AG09309 (cell line): ENCODE data around the gene LDLRAD4.

Experiments
- DNase-seq: peaks from one replicate; pipeline ENCODE4 v3.0.0-alpha.2; 2010; ENCODE audit warnings: low read depth
- H3K4me3 ChIP-seq: 2 replicates; pipeline ENCODE4 v1.5.1; 2011; ENCODE audit warnings: mild to moderate bottlenecking, low read depth, low read length, moderate library complexity; ENCODE audit not compliant: control insufficient read depth
- TF ChIP-seq, protein P1 (sequence below): IDR thresholded peaks from 2 replicates; pipeline ENCODE4 v1.5.1; 2011; ENCODE audit warnings: mild to moderate bottlenecking, low read depth, low read length, inconsistent platforms; ENCODE audit not compliant: insufficient read depth, control insufficient read depth; ENCODE audit errors: missing control alignments

LDLRAD4 gene

GRCh38 chr18:13630716-13631268 lies 412.2 kb downstream of the LDLRAD4 start:
- H3K4me3 ChIP-seq = no peak overlapping the region
- TF ChIP-seq, protein P1, sequence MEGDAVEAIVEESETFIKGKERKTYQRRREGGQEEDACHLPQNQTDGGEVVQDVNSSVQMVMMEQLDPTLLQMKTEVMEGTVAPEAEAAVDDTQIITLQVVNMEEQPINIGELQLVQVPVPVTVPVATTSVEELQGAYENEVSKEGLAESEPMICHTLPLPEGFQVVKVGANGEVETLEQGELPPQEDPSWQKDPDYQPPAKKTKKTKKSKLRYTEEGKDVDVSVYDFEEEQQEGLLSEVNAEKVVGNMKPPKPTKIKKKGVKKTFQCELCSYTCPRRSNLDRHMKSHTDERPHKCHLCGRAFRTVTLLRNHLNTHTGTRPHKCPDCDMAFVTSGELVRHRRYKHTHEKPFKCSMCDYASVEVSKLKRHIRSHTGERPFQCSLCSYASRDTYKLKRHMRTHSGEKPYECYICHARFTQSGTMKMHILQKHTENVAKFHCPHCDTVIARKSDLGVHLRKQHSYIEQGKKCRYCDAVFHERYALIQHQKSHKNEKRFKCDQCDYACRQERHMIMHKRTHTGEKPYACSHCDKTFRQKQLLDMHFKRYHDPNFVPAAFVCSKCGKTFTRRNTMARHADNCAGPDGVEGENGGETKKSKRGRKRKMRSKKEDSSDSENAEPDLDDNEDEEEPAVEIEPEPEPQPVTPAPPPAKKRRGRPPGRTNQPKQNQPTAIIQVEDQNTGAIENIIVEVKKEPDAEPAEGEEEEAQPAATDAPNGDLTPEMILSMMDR = no peak
- no peak for DNase-seq

- DNase-seq = no peak
- TF ChIP-seq, protein P1 = no peak
- H3K4me3 ChIP-seq = no peak overlapping the region
Measured at GRCh38 chr18:13633700-13634099, 415.1 kb downstream of the LDLRAD4 start.

DNA sequence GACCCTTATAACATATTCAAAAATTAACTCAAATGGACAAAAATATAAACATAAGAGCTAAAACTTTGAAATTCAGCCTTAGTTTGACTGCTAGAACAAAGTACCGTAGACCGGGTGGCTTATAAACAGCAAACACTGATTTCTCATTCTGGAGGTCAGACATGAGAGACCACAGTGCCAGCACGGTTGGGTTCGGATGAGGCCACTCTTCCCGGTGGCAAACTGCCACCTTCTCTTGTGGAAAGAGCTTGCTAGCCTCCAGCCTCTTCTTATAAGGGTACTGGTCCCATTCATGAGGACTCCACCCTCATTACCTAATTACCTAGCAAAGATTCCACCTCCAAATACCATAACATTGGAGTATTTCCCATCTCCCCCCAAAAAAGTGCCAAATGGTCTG lies 416.5 kb downstream of the LDLRAD4 start:
- H3K4me3 ChIP-seq = no peak overlapping the region
- DNase-seq = no peak
- TF ChIP-seq, protein P1 = no peak

GRCh38 chr18:13638719-13639595 lies 420.4 kb downstream of the LDLRAD4 start:
- TF ChIP-seq, protein P1 = no peak
- no peak overlapping the region for H3K4me3 ChIP-seq
- DNase-seq = no peak

- no peak overlapping the region for H3K4me3 ChIP-seq
- no peak for DNase-seq
- TF ChIP-seq, protein P1 = no peak
Measured at GRCh38 chr18:13640266-13640860, 421.8 kb downstream of the LDLRAD4 start.

GRCh38 chr18:13641551-13642439 lies 423.2 kb downstream of the LDLRAD4 start:
- DNase-seq = no peak
- TF ChIP-seq, protein P1 = no peak

More at GRCh38 chr18:13641551-13642439, 423.2 kb downstream of the LDLRAD4 start:
- H3K4me3 ChIP-seq = no peak overlapping the region
